Subcutaneous adipose tissue (tissue), 4 donors: ENCODE measurements around the gene P2RX4. TPM values are rescaled to one million over a fixed set of nuclear protein-coding genes. Genes with fewer than 3 reads are reported as not detected.

Experiments used
- total RNA-seq, 4 donors: library from RNA; depleted of rRNA; stranded (reverse); fragments of >200 nt; gene quantifications; one replicate each; pipeline ENCODE4 v1.1.0, GENCODE V29; 2016
- TF ChIP-seq, protein P1 (sequence below): fragments of 450-650 bp; IDR thresholded peaks from one replicate; pipeline ENCODE4 v1.5.1; 2016; ENCODE audit warnings: low read depth, mild to moderate bottlenecking, control low read depth, antibody characterized with exemption, moderate library complexity

The P2RX4 gene
- total RNA-seq, 4 donors from 2014 or later = 22.2 to 219 (median 39.9) TPM

DNA sequence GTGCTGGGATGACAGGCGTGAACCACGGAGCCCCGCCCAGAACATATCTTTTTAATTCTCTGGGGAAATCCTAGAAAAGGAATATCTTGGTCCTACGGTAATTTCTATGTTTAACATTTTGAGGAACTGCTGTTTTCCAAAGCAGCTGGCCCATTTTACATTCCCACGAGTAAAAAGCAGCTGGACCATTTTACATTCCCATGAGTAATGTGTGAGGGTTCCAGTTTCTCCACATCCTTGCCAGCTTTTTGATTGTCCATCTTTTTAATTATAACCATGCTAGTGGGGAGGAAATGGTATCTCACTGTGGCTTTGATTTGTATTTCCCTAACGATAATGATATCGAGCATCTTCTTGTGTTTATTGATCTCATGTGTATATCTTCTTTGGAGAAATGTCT, 4.4 kb upstream of the P2RX4 start:
- TF ChIP-seq, protein P1, sequence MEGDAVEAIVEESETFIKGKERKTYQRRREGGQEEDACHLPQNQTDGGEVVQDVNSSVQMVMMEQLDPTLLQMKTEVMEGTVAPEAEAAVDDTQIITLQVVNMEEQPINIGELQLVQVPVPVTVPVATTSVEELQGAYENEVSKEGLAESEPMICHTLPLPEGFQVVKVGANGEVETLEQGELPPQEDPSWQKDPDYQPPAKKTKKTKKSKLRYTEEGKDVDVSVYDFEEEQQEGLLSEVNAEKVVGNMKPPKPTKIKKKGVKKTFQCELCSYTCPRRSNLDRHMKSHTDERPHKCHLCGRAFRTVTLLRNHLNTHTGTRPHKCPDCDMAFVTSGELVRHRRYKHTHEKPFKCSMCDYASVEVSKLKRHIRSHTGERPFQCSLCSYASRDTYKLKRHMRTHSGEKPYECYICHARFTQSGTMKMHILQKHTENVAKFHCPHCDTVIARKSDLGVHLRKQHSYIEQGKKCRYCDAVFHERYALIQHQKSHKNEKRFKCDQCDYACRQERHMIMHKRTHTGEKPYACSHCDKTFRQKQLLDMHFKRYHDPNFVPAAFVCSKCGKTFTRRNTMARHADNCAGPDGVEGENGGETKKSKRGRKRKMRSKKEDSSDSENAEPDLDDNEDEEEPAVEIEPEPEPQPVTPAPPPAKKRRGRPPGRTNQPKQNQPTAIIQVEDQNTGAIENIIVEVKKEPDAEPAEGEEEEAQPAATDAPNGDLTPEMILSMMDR = no peak

DNA sequence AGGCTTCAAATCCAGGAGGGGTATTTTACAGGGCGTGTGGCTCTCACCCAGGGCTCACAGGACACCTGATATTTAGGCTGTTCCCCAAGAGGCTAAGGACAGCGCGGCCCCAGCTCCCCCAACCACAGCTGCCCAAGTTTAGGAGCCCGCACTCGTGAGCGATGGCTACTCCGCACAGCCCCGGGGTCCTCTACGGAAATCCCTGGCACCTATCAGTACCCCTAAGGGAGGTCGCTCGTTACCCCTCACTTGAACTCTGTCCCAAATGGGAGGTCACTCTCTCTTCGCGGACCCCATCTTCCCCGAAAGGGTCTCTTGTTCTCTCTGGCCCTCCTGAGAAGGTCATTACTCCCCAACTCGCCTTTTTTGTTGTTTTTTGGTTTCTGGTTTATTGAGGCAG, 708 bp upstream of the P2RX4 start:
- TF ChIP-seq, protein P1 = no peak

DNA sequence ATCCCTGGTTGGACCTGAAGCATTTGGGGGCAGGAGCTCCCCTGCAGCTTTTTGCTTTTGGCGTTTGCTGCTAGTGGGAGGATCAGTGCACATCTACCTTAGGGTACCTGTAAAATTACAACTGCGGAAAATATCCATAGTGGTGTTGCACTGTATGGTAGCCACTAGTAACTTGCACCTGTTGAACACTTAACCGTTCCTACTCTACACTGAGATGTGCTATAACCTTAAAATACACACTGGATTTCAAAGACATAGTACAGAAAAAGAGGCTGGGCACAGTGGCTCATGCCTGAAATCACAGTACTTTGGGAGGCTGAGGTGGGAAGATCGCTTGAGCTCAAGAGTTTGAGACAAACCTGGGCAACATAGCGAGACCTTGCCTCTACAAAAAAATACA, 2.9 kb downstream of the P2RX4 start:
- TF ChIP-seq, protein P1 = no peak

DNA sequence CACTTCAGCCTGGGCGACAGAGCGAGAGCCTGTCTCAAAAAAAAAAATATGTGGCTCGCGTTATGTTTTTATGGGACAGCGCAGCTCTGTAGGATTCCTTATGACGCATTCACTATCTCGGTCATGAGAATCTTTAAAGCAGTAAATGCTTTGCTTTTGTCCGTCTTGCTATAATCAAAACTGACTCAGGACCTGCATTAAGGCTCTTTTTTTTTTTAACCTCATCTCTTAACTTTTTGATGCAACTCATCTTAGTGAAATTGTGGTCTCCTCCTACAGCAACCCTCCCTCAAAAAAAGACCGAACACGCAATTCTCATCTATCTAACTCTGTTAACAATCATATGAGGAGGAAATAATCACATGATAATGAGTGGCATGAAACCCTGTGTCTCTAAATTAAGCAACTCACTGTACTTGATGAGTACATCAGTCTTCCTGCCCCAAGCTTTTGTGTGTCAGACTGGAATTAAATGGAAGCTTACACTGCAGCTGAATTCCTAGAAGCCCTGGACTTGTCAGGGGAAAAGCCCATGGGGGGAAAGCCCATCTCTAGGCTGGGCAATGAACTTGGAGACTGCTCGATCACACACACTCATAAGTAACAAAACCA, 4.3 kb downstream of the P2RX4 start:
- TF ChIP-seq, protein P1 = no peak

DNA sequence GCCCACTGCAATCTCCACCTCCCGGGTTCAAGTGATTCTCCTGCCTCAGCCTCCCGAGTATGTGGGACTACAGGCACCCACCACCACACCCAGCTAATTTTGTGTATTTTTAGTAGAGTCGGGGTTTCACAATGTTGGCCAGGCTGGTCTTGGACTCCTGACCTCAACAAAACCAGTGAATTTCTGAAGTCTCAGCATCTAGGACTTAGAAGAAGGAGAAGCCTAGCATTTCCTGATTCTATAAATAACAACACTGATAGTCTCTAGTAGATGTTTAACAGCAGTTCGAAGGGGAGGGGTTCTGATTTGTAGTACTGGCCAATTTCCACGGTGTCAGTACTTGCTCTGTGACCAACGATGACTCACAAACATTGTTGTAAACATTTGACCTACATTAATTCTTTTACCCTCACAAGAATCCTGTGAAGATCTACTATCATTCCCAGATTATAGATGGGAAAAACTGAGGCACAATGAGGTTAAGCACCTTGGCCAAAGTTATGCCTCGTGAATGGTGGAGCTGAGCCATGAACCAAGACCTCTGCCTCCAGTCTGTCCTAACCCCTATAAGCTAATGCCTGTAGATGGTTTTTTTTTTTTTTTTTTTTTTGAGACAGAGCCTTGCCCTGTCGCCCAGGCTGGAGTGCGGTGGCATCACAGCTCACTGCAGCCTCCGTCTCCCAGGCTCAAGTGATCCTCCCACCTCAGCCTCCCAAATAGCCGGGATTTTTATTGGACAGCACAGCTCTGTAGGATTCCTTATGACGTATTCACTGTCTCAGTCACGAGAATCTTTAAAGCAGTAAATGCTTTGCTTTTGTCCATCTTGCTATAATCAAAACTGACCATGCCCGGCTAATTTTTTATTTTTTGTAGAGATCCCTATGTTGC, 5.2 kb downstream of the P2RX4 start:
- TF ChIP-seq, protein P1 = no peak

DNA sequence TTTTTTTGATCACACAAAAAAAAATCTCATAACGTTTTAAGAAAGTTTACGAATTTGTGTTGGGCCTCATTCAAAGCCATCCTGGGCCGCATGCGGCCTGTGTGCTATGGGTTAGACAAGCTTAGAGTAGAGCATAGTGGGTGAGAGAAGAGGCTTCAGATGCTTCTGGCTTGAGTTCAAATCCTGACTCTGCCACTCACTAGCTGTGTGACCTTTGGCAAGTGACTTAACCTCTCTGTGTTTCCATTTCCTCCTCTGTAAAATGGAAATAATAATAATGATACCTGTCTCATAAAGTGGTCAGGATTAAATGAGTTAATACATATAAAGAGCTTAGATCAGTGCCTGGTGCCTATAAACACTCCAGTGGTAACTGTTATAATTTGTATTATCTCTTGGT, 6.2 kb downstream of the P2RX4 start:
- TF ChIP-seq, protein P1 = no peak

DNA sequence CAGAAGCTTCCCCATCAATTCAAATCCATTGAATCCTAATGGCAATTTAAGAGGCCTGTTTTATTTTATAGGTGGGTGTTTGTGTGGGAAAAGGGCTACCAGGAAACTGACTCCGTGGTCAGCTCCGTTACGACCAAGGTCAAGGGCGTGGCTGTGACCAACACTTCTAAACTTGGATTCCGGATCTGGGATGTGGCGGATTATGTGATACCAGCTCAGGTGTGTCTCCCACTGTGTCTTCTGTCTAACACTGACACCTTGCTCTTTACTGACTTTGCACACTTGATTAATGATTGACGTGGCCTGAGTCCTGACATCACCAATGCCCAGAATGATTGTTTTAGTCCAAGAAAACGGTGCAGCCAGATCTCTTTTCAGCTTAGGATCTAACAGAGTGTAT, 7.1 kb downstream of the P2RX4 start:
- TF ChIP-seq, protein P1 = no peak
